Kidney (tissue), 14 donors: Measurements from ENCODE around the gene LTC4S. TPM values are rescaled to one million over a fixed set of nuclear protein-coding genes. Genes with fewer than 3 reads are reported as not detected.

Source experiments
- DNase-seq, 5 donors: peaks; one replicate each; pipeline ENCODE4 v3.0.0-alpha.2; 2013 to 2020
- FAIRE-seq: peaks from 2 replicates; lab custom pipeline; 2012; peaks lifted over from hg19 to GRCh38; lab: Jason Lieb, UNC
- H3K27ac ChIP-seq, 2 donors: one replicate each; pipeline ENCODE4 v1.7.0; 2013; ENCODE audit warnings: low read depth in 2 of 2, low read length in 2 of 2, inconsistent platforms in 1 of 2
- H3K27me3 ChIP-seq: one replicate; pipeline ENCODE4 v1.7.1; 2013; ENCODE audit warnings: low read length, inconsistent platforms; ENCODE audit not compliant: control insufficient read depth, insufficient read depth
- H3K36me3 ChIP-seq, 3 donors: one replicate each; pipeline versions ENCODE4 v1.7.0 to v1.7.1; 2013; ENCODE audit warnings: low read length in 3 of 3, control low read depth in 1 of 3, inconsistent platforms in 1 of 3; ENCODE audit not compliant: insufficient read depth in 3 of 3, control insufficient read depth in 2 of 3
- H3K4me1 ChIP-seq, 3 donors: one replicate each; pipeline versions ENCODE4 v1.7.0 to v1.7.1; 2013; ENCODE audit warnings: low read length in 3 of 3, inconsistent platforms in 1 of 3, low read depth in 1 of 3; ENCODE audit not compliant: control insufficient read depth in 2 of 3, insufficient read depth in 2 of 3
- H3K4me3 ChIP-seq, 3 donors: one replicate each; pipeline versions ENCODE4 v1.7.0 to v1.8.1; 2013; ENCODE audit warnings: low read length in 3 of 3, control low read depth in 1 of 3, inconsistent platforms in 1 of 3
- H3K9ac ChIP-seq, 3 donors: one replicate each; pipeline versions ENCODE4 v1.7.0 to v1.7.1; 2013; ENCODE audit warnings: low read length in 3 of 3, control low read depth in 1 of 3, inconsistent platforms in 1 of 3
- H3K9me3 ChIP-seq, 3 donors: one replicate each; pipeline versions ENCODE4 v1.7.0 to v1.7.1; 2013; ENCODE audit warnings: low read length in 3 of 3, control low read depth in 1 of 3, inconsistent platforms in 1 of 3; ENCODE audit not compliant: control insufficient read depth in 2 of 3, insufficient read depth in 1 of 3
- intact Hi-C: fragments of 100-400 bp; cut with DNase I; formaldehyde crosslinking; loops from one replicate; pipeline ENCODE4 v1.11.1; 2022
- polyA plus RNA-seq: library from polyadenylated mRNA; stranded (reverse); fragments of 350-450 nt; fragmentation: Illumina TruSeq; extraction: RNeasy Lipid Tissue Mini Kit (QIAGEN cat#74804); gene quantifications from one replicate; pipeline ENCODE4 v1.2.3, GENCODE V29; 2014; ENCODE audit warnings: low read depth, low replicate concordance; ENCODE audit not compliant: insufficient read depth
- total RNA-seq: library from RNA; stranded (reverse); fragmentation: NEBNext Ultra II Directional; extraction: Animal tissue kit (Norgen Biotek cat#: 25700); gene quantifications from one replicate; pipeline ENCODE4 v1.2.1, GENCODE V29; 2021
- TF ChIP-seq, protein P1 (sequence below): IDR thresholded peaks from 3 replicates; pipeline ENCODE4 v1.5.1; 2012; ENCODE audit warnings: mild to moderate bottlenecking, moderate library complexity, borderline replicate concordance; ENCODE audit not compliant: insufficient read depth; ENCODE audit errors: extremely low read depth
- donor health status: control.
- donor health status: control.
- donor health status: control.
- donor health status: control.
- donor health status: control.
- donor health status: DM: yes; HTN: yes; CAD: no.
- donor health status: Normal renal cell carcinoma (clear cell type).

LTC4S gene
- total and polyA plus RNA-seq, 2 donors from 2014 or later, result 20.1 to 30.6 TPM

DNA sequence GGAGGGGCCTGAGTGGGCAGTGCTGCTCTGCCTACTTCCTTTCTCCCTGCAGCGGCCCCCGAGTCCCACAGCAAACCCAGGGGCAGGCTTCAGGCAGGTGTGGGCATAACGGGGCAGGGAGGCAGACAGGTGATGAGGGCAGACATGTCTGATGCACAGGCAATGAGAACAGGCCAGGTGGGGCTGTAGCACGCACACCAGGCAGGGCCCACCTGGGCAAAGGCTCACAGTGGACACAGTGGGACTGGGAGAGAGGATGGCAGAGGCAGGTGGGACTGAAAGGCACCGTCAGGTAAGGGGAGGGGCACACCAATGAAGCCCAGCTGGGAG, 5.8 kb downstream of the LTC4S start:
- TF ChIP-seq, protein P1, sequence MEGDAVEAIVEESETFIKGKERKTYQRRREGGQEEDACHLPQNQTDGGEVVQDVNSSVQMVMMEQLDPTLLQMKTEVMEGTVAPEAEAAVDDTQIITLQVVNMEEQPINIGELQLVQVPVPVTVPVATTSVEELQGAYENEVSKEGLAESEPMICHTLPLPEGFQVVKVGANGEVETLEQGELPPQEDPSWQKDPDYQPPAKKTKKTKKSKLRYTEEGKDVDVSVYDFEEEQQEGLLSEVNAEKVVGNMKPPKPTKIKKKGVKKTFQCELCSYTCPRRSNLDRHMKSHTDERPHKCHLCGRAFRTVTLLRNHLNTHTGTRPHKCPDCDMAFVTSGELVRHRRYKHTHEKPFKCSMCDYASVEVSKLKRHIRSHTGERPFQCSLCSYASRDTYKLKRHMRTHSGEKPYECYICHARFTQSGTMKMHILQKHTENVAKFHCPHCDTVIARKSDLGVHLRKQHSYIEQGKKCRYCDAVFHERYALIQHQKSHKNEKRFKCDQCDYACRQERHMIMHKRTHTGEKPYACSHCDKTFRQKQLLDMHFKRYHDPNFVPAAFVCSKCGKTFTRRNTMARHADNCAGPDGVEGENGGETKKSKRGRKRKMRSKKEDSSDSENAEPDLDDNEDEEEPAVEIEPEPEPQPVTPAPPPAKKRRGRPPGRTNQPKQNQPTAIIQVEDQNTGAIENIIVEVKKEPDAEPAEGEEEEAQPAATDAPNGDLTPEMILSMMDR, result no peak
- Histone ChIP-seq H3K4me1 (peaks cover 0 to 33% (median 16%) of the 10 kb centered on the region in 3 donors), H3K36me3 (peaks cover 0 to 32% (median 10%) of the 10 kb centered on the region in 3 donors), H3K9ac (no peak overlapping the region), H3K9me3 (no peaks in the 10 kb centered on the region), H3K4me3 (no peak overlapping the region), H3K27me3 (no peaks in the 10 kb centered on the region), H3K27ac (no peak overlapping the region)
- DNase-seq (peak in 1 of 5 donors; percentile 46), FAIRE-seq (no peak)
- intact Hi-C loops, result no loop called here

DNA sequence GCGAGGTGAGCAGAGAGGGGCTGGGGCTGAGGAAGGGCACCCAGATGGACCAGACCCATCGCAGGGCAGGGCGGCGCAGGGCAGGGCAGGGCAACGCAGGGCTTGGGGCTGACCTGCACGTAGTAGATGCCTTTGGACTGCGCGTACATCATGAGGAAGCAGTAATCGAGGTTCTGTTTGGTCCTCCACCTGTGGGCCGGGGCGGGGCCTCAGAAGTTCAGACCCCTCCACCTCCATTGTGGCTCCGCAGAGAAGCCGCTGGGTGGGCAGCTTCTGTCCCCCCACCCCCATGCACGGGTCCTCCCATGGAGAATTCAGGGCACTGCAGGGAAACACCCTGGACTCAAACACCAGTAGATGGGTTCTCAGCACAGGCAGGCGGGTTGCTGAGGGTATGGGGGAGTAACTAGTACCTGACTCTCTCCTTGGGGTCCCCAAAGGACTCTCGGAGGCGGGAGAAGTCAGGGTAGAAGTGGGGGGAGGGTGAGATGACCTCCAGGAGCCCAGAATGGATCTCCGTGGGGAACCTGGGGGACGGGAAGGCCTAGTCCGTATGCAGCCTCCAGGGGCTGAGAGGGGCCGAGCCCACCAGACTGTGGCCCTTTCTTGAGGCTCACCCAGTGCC, 6.4 kb downstream of the LTC4S start:
- H3K27me3 ChIP-seq, result no peaks in the 10 kb centered on the region
- no peak overlapping the region for H3K4me3 ChIP-seq
- TF ChIP-seq, protein P1, result no peak
- peaks cover 0 to 32% (median 10%) of the 10 kb centered on the region in 3 donors for H3K36me3 ChIP-seq
- H3K27ac ChIP-seq, result no peak overlapping the region
- FAIRE-seq (no peak), DNase-seq (no peak)
- intact Hi-C loops, result no loop called here
- no peaks in the 10 kb centered on the region for H3K9me3 ChIP-seq
- H3K4me1 ChIP-seq, result peaks cover 0 to 33% (median 22%) of the 10 kb centered on the region in 3 donors
- H3K9ac ChIP-seq, result no peak overlapping the region

DNA sequence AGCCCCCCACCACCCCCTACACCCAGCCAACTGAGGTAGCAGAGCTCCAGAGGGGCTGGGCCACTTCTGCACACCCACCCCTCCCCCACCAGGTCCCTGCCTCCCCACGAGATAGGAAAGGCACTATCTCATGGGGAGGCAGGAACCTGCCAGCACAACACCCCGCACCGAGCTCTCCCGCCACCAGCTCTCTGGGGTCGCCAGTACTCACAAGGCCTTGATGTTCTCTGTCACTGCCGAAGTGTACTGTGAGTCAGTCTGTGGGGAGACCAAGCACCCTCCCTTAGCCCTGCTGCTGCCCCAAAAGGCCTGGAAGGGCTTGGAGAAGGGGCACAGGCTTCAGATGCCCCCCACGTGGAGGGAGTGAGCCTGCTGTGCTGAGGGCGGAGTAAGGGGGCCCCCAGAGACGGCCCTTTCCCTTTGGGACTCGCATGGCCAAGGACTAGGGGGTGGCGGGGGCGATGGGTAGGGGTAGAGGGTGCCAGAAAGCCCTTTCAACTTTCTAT, 7.0 kb downstream of the LTC4S start:
- Histone ChIP-seq H3K4me3 (no peak overlapping the region), H3K27ac (no peak overlapping the region), H3K36me3 (peaks cover 0 to 32% (median 10%) of the 10 kb centered on the region in 3 donors), H3K4me1 (peaks cover 0 to 31% (median 23%) of the 10 kb centered on the region in 3 donors), H3K9ac (no peak overlapping the region), H3K27me3 (no peaks in the 10 kb centered on the region), H3K9me3 (no peaks in the 10 kb centered on the region)
- TF ChIP-seq, protein P1, result no peak
- intact Hi-C loops, result no loop called here
- FAIRE-seq, result no peak
- peak in 2 of 5 donors; percentile 48 to 65 for DNase-seq
